Measurements from ENCODE around the gene SEC61B. TPM values are rescaled to one million over a fixed set of nuclear protein-coding genes. Genes with fewer than 3 reads are reported as not detected.

Gene SEC61B
- total RNA-seq, 1 donor from 2014 or later, result 62.9 TPM

DNA sequence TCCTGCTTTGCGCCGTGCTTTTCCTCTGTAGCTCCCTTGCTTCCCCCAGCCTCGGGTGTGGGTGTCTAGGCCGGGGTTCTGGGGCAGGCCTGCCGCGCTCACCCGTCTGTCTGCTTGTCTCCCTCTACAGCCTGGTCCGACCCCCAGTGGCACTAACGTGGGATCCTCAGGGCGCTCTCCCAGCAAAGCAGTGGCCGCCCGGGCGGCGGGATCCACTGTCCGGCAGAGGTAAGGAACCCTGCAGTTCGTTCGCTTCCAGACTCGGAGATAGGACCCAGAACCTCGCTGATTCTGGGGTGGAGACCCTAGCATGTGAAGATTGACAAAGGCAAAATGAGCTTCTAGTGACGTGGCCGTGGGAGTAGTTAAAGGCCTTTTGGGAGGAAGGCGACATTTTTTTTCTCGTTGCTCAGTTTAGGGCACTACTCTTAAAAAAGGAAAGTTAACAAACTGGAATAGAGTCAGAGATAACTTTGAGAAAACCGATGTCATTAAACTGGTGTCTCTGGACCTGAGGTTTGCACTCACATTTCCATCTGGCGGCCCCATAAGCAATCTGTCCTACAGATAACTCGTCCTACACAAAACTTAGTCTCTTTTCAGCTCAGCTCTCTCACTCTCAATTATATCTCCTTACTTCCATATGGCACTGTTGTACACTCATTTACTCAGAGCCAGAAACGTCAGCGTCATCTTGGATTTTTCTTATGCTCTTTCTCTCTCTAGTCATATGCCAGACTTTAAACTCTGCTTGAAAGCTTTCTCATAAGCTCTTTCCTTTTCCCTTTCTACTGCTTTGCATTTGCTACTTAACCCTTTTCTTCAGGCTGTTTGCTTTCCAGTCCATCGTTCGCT is 561 bp downstream of the SEC61B start:
- FAIRE-seq (no peak), DNase-seq (ENCODE audit: low read depth) (no peak)
- peak overlapping the region; percentile 85 for H3K4me3 ChIP-seq (ENCODE audit: low read depth, low read length)
- peaks cover 10% of the 10 kb centered on the region for H3K36me3 ChIP-seq (ENCODE audit: control insufficient read depth, insufficient read depth, low read length)
- TF ChIP-seq, protein P1, sequence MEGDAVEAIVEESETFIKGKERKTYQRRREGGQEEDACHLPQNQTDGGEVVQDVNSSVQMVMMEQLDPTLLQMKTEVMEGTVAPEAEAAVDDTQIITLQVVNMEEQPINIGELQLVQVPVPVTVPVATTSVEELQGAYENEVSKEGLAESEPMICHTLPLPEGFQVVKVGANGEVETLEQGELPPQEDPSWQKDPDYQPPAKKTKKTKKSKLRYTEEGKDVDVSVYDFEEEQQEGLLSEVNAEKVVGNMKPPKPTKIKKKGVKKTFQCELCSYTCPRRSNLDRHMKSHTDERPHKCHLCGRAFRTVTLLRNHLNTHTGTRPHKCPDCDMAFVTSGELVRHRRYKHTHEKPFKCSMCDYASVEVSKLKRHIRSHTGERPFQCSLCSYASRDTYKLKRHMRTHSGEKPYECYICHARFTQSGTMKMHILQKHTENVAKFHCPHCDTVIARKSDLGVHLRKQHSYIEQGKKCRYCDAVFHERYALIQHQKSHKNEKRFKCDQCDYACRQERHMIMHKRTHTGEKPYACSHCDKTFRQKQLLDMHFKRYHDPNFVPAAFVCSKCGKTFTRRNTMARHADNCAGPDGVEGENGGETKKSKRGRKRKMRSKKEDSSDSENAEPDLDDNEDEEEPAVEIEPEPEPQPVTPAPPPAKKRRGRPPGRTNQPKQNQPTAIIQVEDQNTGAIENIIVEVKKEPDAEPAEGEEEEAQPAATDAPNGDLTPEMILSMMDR (IDR thresholded peaks at IDR 0.05; ENCODE audit: insufficient read depth, low read length, severe bottlenecking), result no peak
- no peaks in the 10 kb centered on the region for H3K27me3 ChIP-seq (ENCODE audit: control insufficient read depth, insufficient read depth, low read length)

DNA sequence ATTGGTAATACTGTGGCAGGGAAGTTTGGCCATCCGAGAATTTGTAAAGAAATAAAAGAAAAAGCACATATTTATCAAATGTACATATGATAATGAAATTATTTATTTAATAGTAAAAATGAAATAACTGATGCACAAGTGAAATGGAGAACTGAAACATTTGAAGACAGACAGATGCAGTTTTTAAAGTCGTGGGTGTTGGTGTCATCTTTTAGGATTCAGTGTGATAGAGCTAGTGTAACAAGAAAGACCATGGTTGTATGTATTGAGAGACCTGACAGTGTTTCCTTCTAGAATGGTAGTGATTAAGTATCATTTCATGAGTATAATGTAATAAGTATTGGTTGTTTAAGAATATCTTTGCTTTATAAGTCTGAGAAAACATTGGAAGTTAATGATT is 2.4 kb downstream of the SEC61B start:
- no peaks in the 10 kb centered on the region for H3K27me3 ChIP-seq (ENCODE audit: control insufficient read depth, insufficient read depth, low read length)
- H3K4me3 ChIP-seq (ENCODE audit: low read depth, low read length), result no peak overlapping the region
- DNase-seq (ENCODE audit: low read depth) (no peak), FAIRE-seq (no peak)
- TF ChIP-seq, protein P1 (IDR thresholded peaks at IDR 0.05; ENCODE audit: insufficient read depth, low read length, severe bottlenecking), result no peak
- peaks cover 12% of the 10 kb centered on the region for H3K36me3 ChIP-seq (ENCODE audit: control insufficient read depth, insufficient read depth, low read length)

DNA sequence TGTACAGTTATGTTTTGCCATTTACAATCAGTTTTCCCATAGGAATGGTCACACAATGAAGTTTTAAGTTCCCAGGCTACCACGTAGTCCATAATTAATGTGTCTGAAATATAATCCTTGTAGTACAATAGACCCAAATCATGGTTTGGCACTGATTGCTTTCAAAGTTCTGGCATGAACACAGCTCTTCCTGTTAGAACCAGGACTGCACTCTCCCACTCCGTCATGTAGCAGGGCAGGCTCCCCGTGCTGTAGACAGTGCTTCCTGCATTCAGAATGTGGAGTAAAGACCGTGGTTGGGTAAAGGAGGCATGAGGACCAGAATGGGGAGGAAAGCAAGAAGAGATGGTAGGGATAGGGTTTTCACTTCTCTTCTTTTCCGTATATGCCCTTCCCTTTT is 4.0 kb downstream of the SEC61B start:
- no peak for DNase-seq (ENCODE audit: low read depth)
- TF ChIP-seq, protein P1 (IDR thresholded peaks at IDR 0.05; ENCODE audit: insufficient read depth, low read length, severe bottlenecking), result no peak
- no peak overlapping the region for H3K4me3 ChIP-seq (ENCODE audit: low read depth, low read length)
- no peaks in the 10 kb centered on the region for H3K27me3 ChIP-seq (ENCODE audit: control insufficient read depth, insufficient read depth, low read length)
- no peak for FAIRE-seq
- H3K36me3 ChIP-seq (ENCODE audit: control insufficient read depth, insufficient read depth, low read length), result peaks cover 12% of the 10 kb centered on the region

DNA sequence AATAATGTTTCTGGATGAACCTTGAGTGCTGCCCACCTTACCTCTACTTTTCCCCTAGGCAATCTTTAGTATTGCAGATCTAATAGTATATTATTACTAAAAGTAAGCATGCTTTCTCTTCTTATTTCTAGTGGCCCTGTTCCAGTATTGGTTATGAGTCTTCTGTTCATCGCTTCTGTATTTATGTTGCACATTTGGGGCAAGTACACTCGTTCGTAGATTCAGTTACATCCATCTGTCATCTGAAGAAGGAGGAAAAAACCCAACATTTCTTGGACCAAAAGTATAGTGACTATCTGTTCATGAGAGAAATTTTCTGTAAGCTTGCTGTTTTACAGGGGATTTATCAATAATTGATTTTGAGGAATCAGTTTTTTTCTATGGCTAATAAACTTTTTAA is 8.1 kb downstream of the SEC61B start:
- FAIRE-seq, result no peak
- Histone ChIP-seq H3K4me3 (ENCODE audit: low read depth, low read length) (no peak overlapping the region), H3K36me3 (ENCODE audit: control insufficient read depth, insufficient read depth, low read length) (peaks cover 13% of the 10 kb centered on the region), H3K27me3 (ENCODE audit: control insufficient read depth, insufficient read depth, low read length) (no peaks in the 10 kb centered on the region)
- TF ChIP-seq, protein P1 (IDR thresholded peaks at IDR 0.05; ENCODE audit: insufficient read depth, low read length, severe bottlenecking), result no peak
- no peak for DNase-seq (ENCODE audit: low read depth)

DNA sequence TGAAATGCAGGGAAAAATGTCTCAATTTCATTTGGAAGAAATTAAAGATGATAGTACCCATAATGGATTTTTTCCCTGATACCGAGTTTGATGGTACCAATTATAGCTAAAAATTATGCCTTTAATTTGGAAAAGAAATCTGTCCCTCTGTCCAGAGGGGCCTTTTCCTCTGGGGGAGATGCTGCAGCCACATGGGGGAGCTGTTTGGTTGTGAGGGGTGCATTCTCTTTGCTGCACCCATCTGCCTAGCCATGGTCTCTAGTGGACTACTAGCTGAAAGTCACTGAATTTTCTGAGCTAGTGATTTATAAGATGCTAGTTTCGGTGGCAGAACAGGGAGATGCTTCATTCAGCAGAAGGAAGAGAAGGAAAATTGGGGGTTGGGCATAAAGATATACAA is 9.6 kb downstream of the SEC61B start:
- no peaks in the 10 kb centered on the region for H3K27me3 ChIP-seq (ENCODE audit: control insufficient read depth, insufficient read depth, low read length)
- no peak for FAIRE-seq
- no peak for DNase-seq (ENCODE audit: low read depth)
- TF ChIP-seq, protein P1 (IDR thresholded peaks at IDR 0.05; ENCODE audit: insufficient read depth, low read length, severe bottlenecking), result peak; percentile 63
- H3K36me3 ChIP-seq (ENCODE audit: control insufficient read depth, insufficient read depth, low read length), result peaks cover 10% of the 10 kb centered on the region
- no peak overlapping the region for H3K4me3 ChIP-seq (ENCODE audit: low read depth, low read length)

Data from bronchial epithelial cell (primary cell).